Measurements from ENCODE around the gene DAP3. TPM values are rescaled to one million over a fixed set of nuclear protein-coding genes. Genes with fewer than 3 reads are reported as not detected.

The DAP3 gene
- total and polyA plus RNA-seq, 2 donors (not counting 1 experiment from before 2014, with no cell fraction given) = 84.7 to 107 TPM

GRCh38 chr1:155645648-155646047, 43.2 kb upstream of the DAP3 start:
- WGBS (ENCODE audit: insufficient coverage) = 85% methylated on average over 6 of the region's 6 CpGs

GRCh38 chr1:155646307-155646706, 42.6 kb upstream of the DAP3 start:
- 90% methylated on average over 2 of the region's 2 CpGs for WGBS (ENCODE audit: insufficient coverage)
- no peak overlapping the region for H3K4me3 ChIP-seq (ENCODE audit: control extremely low read depth in 1 of 5, extremely low read depth in 1 of 5, insufficient read depth in 1 of 5, low read depth in 2 of 5, low read length in 4 of 5)
- no peak overlapping the region for H3K9ac ChIP-seq (ENCODE audit: low read length)
- no peaks in the 10 kb centered on the region for H4K20me1 ChIP-seq (ENCODE audit: control insufficient read depth, insufficient read depth, low read length, poor library complexity, severe bottlenecking)
- no peak overlapping the region for H3K27ac ChIP-seq (ENCODE audit: low read length in 2 of 2)
- no peak overlapping the region for H3K4me2 ChIP-seq (replicated peaks; ENCODE audit: low read depth, low read length, poor library complexity, severe bottlenecking)
- no peaks in the 10 kb centered on the region for H3K36me3 ChIP-seq (replicated peaks in 1 of 2; ENCODE audit: control extremely low read depth in 1 of 2, control insufficient read depth in 1 of 2, extremely low read depth in 1 of 2, insufficient read depth in 2 of 2, low read length in 1 of 2)
- Mint-ChIP-seq H3K27me3 (no peaks in the 10 kb centered on the region), H3K9me3 (ENCODE audit: insufficient read depth) (peaks cover 9% of the 10 kb centered on the region), H3K27ac (no peak overlapping the region), H3K4me3 (no peak overlapping the region), H3K4me1 (peaks cover 4% of the 10 kb centered on the region)
- TF ChIP-seq CTCF (IDR thresholded peaks at IDR 0.05) = no peak
- TF ChIP-seq EZH2 (IDR thresholded peaks at IDR 0.05; ENCODE audit: borderline replicate concordance, insufficient read depth, low read depth, low read length, poor library complexity, severe bottlenecking) = no peak
- intact Hi-C loops (cut with micrococcal nuclease) = no loop called here
- H3K4me1 ChIP-seq (ENCODE audit: control insufficient read depth in 2 of 2, insufficient read depth in 2 of 2, low read length in 2 of 2) = no peaks in the 10 kb centered on the region
- ATAC-seq (ENCODE audit: low read depth) = no peak
- no peak for DNase-seq
- ChIA-PET POLR2A (no interaction called here), CTCF (no interaction called here)
- peaks cover 2 to 24% (median 15%) of the 10 kb centered on the region in 3 donors for H3K9me3 ChIP-seq (ENCODE audit: control extremely low read depth in 1 of 3, control insufficient read depth in 2 of 3, insufficient read depth in 1 of 3, low read length in 2 of 3)
- H2AFZ ChIP-seq (ENCODE audit: insufficient read depth, low read depth, low read length, poor library complexity, severe bottlenecking) = no peak overlapping the region
- H3K79me2 ChIP-seq (ENCODE audit: control insufficient read depth, insufficient read depth, low read length) = no peaks in the 10 kb centered on the region
- H3K27me3 ChIP-seq (replicated peaks in 1 of 4; ENCODE audit: control extremely low read depth in 1 of 4, control insufficient read depth in 3 of 4, insufficient read depth in 4 of 4, low read length in 3 of 4) = no peaks in the 10 kb centered on the region

More at GRCh38 chr1:155645648-155646047, 43.2 kb upstream of the DAP3 start:
- ChIA-PET CTCF (no interaction called here), POLR2A (no interaction called here)
- Histone ChIP-seq H3K4me1 (ENCODE audit: control insufficient read depth in 2 of 2, insufficient read depth in 2 of 2, low read length in 2 of 2) (no peaks in the 10 kb centered on the region), H3K9me3 (ENCODE audit: control extremely low read depth in 1 of 3, control insufficient read depth in 2 of 3, insufficient read depth in 1 of 3, low read length in 2 of 3) (peaks cover 2 to 23% (median 15%) of the 10 kb centered on the region in 3 donors), H3K4me3 (ENCODE audit: control extremely low read depth in 1 of 5, extremely low read depth in 1 of 5, insufficient read depth in 1 of 5, low read depth in 2 of 5, low read length in 4 of 5) (no peak overlapping the region), H2AFZ (ENCODE audit: insufficient read depth, low read depth, low read length, poor library complexity, severe bottlenecking) (no peak overlapping the region), H3K27ac (ENCODE audit: low read length in 2 of 2) (no peak overlapping the region), H3K79me2 (ENCODE audit: control insufficient read depth, insufficient read depth, low read length) (no peaks in the 10 kb centered on the region), H3K36me3 (replicated peaks in 1 of 2; ENCODE audit: control extremely low read depth in 1 of 2, control insufficient read depth in 1 of 2, extremely low read depth in 1 of 2, insufficient read depth in 2 of 2, low read length in 1 of 2) (no peaks in the 10 kb centered on the region), H3K9ac (ENCODE audit: low read length) (no peak overlapping the region), H4K20me1 (ENCODE audit: control insufficient read depth, insufficient read depth, low read length, poor library complexity, severe bottlenecking) (no peaks in the 10 kb centered on the region), H3K4me2 (replicated peaks; ENCODE audit: low read depth, low read length, poor library complexity, severe bottlenecking) (no peak overlapping the region), H3K27me3 (replicated peaks in 1 of 4; ENCODE audit: control extremely low read depth in 1 of 4, control insufficient read depth in 3 of 4, insufficient read depth in 4 of 4, low read length in 3 of 4) (no peaks in the 10 kb centered on the region)
- Mint-ChIP-seq H3K27ac (no peak overlapping the region), H3K4me3 (no peak overlapping the region), H3K4me1 (peaks cover 4% of the 10 kb centered on the region), H3K9me3 (ENCODE audit: insufficient read depth) (peaks cover 9% of the 10 kb centered on the region), H3K27me3 (no peaks in the 10 kb centered on the region)
- ATAC-seq (ENCODE audit: low read depth) = no peak
- DNase-seq = no peak
- TF ChIP-seq CTCF (IDR thresholded peaks at IDR 0.05) = no peak
- TF ChIP-seq EZH2 (IDR thresholded peaks at IDR 0.05; ENCODE audit: borderline replicate concordance, insufficient read depth, low read depth, low read length, poor library complexity, severe bottlenecking) = no peak
- intact Hi-C loops (cut with micrococcal nuclease) = no loop called here
